Psoas muscle (tissue), 8 donors: Measurements from ENCODE around the gene DDR1. TPM values are rescaled to one million over a fixed set of nuclear protein-coding genes. Genes with fewer than 3 reads are reported as not detected.
A peak's percentile ranks its signal among the peaks of the same experiment; 100 is the strongest.
"Not testable (repeated sequence)": the region's sequence is repeated elsewhere in the genome, so short reads cannot be mapped to it uniquely, and the experiment has no call there.

Source experiments
- ATAC-seq, 4 donors: fragments of 200-7000 bp; cut with Tn5 transposase; one replicate each; pipeline ENCODE4 v1.9.1; 2020; ENCODE audit warnings: moderate library complexity in 3 of 4, mild to moderate bottlenecking in 2 of 4
- DNase-seq, 2 donors: peaks; one replicate each; pipeline ENCODE4 v3.0.0-alpha.2; 2020
- H3K27ac ChIP-seq: fragments of 200-600 bp; one replicate; pipeline ENCODE4 v1.8.0; 2022
- H3K27me3 ChIP-seq, 3 donors: fragments of 200-600 bp in 1 of 3; one replicate each; pipeline versions ENCODE4 v1.6.1 to v1.8.0; 2013 to 2022; ENCODE audit warnings: low read length in 2 of 3, mild to moderate bottlenecking in 2 of 3, moderate library complexity in 1 of 3; ENCODE audit not compliant: insufficient read depth in 3 of 3
- H3K36me3 ChIP-seq, 2 donors: fragments of 200-600 bp in 1 of 2; one replicate each; pipeline versions ENCODE4 v1.6.1 to v1.8.0; 2013 to 2022; ENCODE audit warnings: low read depth in 1 of 2, mild to moderate bottlenecking in 1 of 2, moderate library complexity in 1 of 2; ENCODE audit not compliant: insufficient read depth in 1 of 2
- H3K4me1 ChIP-seq: fragments of 200-600 bp; one replicate; pipeline ENCODE4 v1.8.0; 2022
- H3K4me3 ChIP-seq: fragments of 200-600 bp; one replicate; pipeline ENCODE4 v1.8.0; 2022; ENCODE audit warnings: mild to moderate bottlenecking
- H3K9me3 ChIP-seq: fragments of 200-600 bp; one replicate; pipeline ENCODE4 v1.8.0; 2022
- CTCF ChIP-seq: fragments of 200-600 bp; IDR thresholded peaks from one replicate; pipeline ENCODE4 v1.8.0; 2022; ENCODE audit warnings: antibody characterized with exemption
- WGBS, 3 donors: extraction: QIAGEN DNeasy Blood & Tissue Kit; methylation state at CpG; one replicate each; pipeline versions ENCODE4 v1.1.6 to v1.1.7; 2013; 5-methylcytosine and 5-hydroxymethylcytosine counted together
- intact Hi-C, 2 donors: fragments of 100-400 bp; cut with DNase I; formaldehyde crosslinking; loops; one replicate each; pipeline versions ENCODE4 v1.11.0 to v1.14.2; 2022
- polyA plus RNA-seq, 3 donors: library from polyadenylated mRNA; stranded (reverse); fragments of 200-250 nt; gene quantifications; one replicate each; pipeline ENCODE4 v1.2.3, GENCODE V29; 2013
- total RNA-seq, 4 donors: library from RNA; stranded (reverse); fragmentation: NEBNext Ultra II Directional in 2 of 4; extraction: Animal tissue kit (Norgen Biotek cat#: 25700) in 2 of 4; gene quantifications; one replicate each; pipeline versions ENCODE4 v1.2.1 to v1.2.4, GENCODE V29; 2021 to 2023
- donor health status: healthy with polysubstance abuse.
- donor health status: DM: no; HTN: no; CAD: no; lungs with moderate emphysema.
- donor health status: Bipolar disorder and iron deficiency.
- donor health status: healthy.
- donor health status: DM: yes; HTN: yes; CAD: no.
- donor health status: DM: no; HTN: no; CAD: no.
- donor health status: DM: no; HTN: no; CAD: no.
- donor health status: DM: yes; HTN: yes; CAD: no.

DDR1 gene
- total and polyA plus RNA-seq, 7 donors: 2.2 to 129 (median 26.3) TPM

- H3K4me1 ChIP-seq: peaks cover 22% of the 10 kb centered on the region
- TF ChIP-seq CTCF: no peak
- H3K36me3 ChIP-seq: peaks cover 0 to 67% of the 10 kb centered on the region in 2 donors
- 76 to 92% (median 92%) methylated on average over 8 of the region's 8 CpGs for WGBS, 3 donors
- no peaks in the 10 kb centered on the region for H3K27me3 ChIP-seq
- H3K9me3 ChIP-seq: no peaks in the 10 kb centered on the region
- DNase-seq (no peak), ATAC-seq (no peak)
- intact Hi-C loops: loop anchor here (5.0 to 10.0 kb wide), 2 partner anchors 125 to 127 kb away; no protein-coding TSS in a partner anchor
- no peak overlapping the region for H3K27ac ChIP-seq
- H3K4me3 ChIP-seq: no peak overlapping the region
Observed at GRCh38 chr6:30917487-30917886, 33.2 kb downstream of the DDR1 start.

- Histone ChIP-seq H3K4me3 (no peak overlapping the region), H3K27me3 (no peaks in the 10 kb centered on the region), H3K36me3 (peaks cover 0 to 76% of the 10 kb centered on the region in 2 donors), H3K4me1 (peaks cover 17% of the 10 kb centered on the region), H3K27ac (no peak overlapping the region), H3K9me3 (no peaks in the 10 kb centered on the region)
- intact Hi-C loops: loop anchor here (1.0 to 10.0 kb wide), 3 partner anchors 37 to 126 kb away; no protein-coding TSS in a partner anchor
- ATAC-seq: no peak
- WGBS, 3 donors: 89 to 92% (median 90%) methylated on average over 8 of the region's 8 CpGs
- no peak for TF ChIP-seq CTCF
- no peak for DNase-seq
Observed at GRCh38 chr6:30918670-30919069, 34.4 kb downstream of the DDR1 start.

GRCh38 chr6:30922447-30922852, 38.1 kb downstream of the DDR1 start:
- intact Hi-C loops: loop anchor here in 1 of 2 donors (5.0 kb wide), 1 partner anchor 140 kb away; no protein-coding TSS in a partner anchor
- Histone ChIP-seq H3K9me3 (no peaks in the 10 kb centered on the region), H3K4me3 (no peak overlapping the region), H3K27me3 (no peaks in the 10 kb centered on the region), H3K36me3 (peaks cover 0 to 90% of the 10 kb centered on the region in 2 donors), H3K27ac (no peak overlapping the region), H3K4me1 (peaks cover 7% of the 10 kb centered on the region)
- WGBS, 3 donors: 84 to 92% (median 91%) methylated on average over 7 of the region's 7 CpGs
- DNase-seq: no peak
- no peak for ATAC-seq
- TF ChIP-seq CTCF: no peak

DNA sequence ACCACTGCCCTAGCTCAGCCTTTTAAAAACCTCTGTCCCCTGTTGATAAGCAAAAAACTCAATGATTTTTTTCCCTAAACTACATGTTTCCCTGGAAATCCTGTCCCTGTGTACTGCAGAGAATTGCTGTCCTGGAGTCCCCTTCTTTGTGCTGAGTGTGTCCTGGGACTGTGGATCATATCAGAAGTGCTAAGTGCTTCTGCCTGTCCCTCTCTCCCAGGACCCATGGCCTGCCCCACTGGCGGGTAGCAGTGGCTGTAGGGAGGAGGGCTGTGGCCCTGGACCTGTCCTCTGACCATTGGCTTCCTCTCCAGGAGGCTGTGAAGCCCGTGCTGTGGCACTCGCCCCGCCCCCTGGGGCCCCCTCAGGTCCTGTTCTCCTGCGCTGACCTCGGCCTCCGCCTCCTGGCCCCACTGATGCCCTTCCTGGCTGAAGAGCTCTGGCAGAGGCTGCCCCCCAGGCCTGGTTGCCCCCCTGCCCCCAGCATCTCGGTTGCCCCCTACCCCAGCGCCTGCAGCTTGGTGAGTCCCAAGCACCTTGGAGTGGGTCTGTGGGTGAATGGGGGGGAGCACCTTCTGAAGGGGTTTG, 39.8 kb downstream of the DDR1 start:
- H3K27ac ChIP-seq, H3K4me1 ChIP-seq, H3K4me3 ChIP-seq, DNase-seq, H3K27me3 ChIP-seq, ATAC-seq, H3K9me3 ChIP-seq: not testable (repeated sequence)
- intact Hi-C loops: loop anchor here in 1 of 2 donors (5.0 kb wide), 1 partner anchor 138 kb away; no protein-coding TSS in a partner anchor
- 85 to 93% (median 89%) methylated on average over 8 to 9 of the region's 9 CpGs for WGBS, 3 donors
- H3K36me3 ChIP-seq: peaks cover 0 to 73% of the 10 kb centered on the region in 2 donors

- DNase-seq: peak in 1 of 2 donors; percentile 86
- intact Hi-C loops: no loop called here
- peak overlapping the region; percentile 0 for H3K27ac ChIP-seq
- 39 to 67% (median 54%) methylated on average over 4 of the region's 4 CpGs for WGBS, 3 donors
- peaks cover 0 to 48% of the 10 kb centered on the region in 2 donors for H3K36me3 ChIP-seq
- H3K4me1 ChIP-seq: peaks cover 7% of the 10 kb centered on the region
- no peaks in the 10 kb centered on the region for H3K27me3 ChIP-seq
- TF ChIP-seq CTCF: no peak
- H3K9me3 ChIP-seq: peaks cover 10% of the 10 kb centered on the region
- no peak overlapping the region for H3K4me3 ChIP-seq
- ATAC-seq: peak; percentile 84 to 98 (median 94)
Observed at GRCh38 chr6:30926644-30927043, 42.3 kb downstream of the DDR1 start.

- H3K27ac ChIP-seq: peak overlapping the region; percentile 0
- intact Hi-C loops, H3K4me1 ChIP-seq, H3K4me3 ChIP-seq, DNase-seq, H3K27me3 ChIP-seq: not testable (repeated sequence)
- peak in 2 of 4 donors; percentile 56 to 70 for ATAC-seq
- peaks cover 0 to 44% of the 10 kb centered on the region in 2 donors for H3K36me3 ChIP-seq
- H3K9me3 ChIP-seq: peaks cover 10% of the 10 kb centered on the region
- WGBS, 3 donors: 53 to 95% (median 79%) methylated on average over 3 of the region's 3 CpGs
Observed at GRCh38 chr6:30927080-30927479, 42.8 kb downstream of the DDR1 start.
